CD4-positive, CD25-positive, alpha-beta regulatory T cell (primary cell): ENCODE data around the gene IGLON5. TPM values are rescaled to one million over a fixed set of nuclear protein-coding genes. Genes with fewer than 3 reads are reported as not detected.

ENCODE experiments used
- ATAC-seq, 2 donors: fragments of 150-1000 bp; cut with Tn5 transposase; one replicate each; pipeline ENCODE4 v1.10.0; 2021; ENCODE audit warnings: low read depth in 2 of 2, moderate number of reproducible peaks in 2 of 2, moderate library complexity in 1 of 2
- DNase-seq, 3 donors: peaks; one replicate each; pipeline versions ENCODE4 v3.0.0 to v3.0.0-alpha.2; 2012 to 2022; ENCODE audit warnings: mixed read lengths in 1 of 3
- H3K27ac ChIP-seq: one replicate; pipeline ENCODE4 v1.7.0; 2013; ENCODE audit warnings: mild to moderate bottlenecking, low read length; ENCODE audit not compliant: insufficient read depth, poor library complexity, severe bottlenecking
- H3K27me3 ChIP-seq: one replicate; pipeline ENCODE4 v1.7.0; 2013; ENCODE audit warnings: low read length; ENCODE audit not compliant: control insufficient read depth, insufficient read depth
- H3K36me3 ChIP-seq: one replicate; pipeline ENCODE4 v1.7.0; 2013; ENCODE audit warnings: mild to moderate bottlenecking, low read length, moderate library complexity; ENCODE audit not compliant: control insufficient read depth, insufficient read depth
- H3K4me1 ChIP-seq: 2 replicates; pipeline ENCODE4 v1.7.0; 2013; ENCODE audit warnings: mild to moderate bottlenecking, low read length; ENCODE audit not compliant: insufficient read depth, control insufficient read depth, poor library complexity, severe bottlenecking
- H3K4me3 ChIP-seq: one replicate; pipeline ENCODE4 v1.7.0; 2013; ENCODE audit warnings: low read depth, mild to moderate bottlenecking, low read length, moderate library complexity
- H3K9me3 ChIP-seq, 2 experiments: 1 replicate in 1 of 2; 2 replicates in 1 of 2; pipeline ENCODE4 v1.7.0; 2013; ENCODE audit warnings: low read length in 2 of 2, mild to moderate bottlenecking in 1 of 2, moderate library complexity in 1 of 2; ENCODE audit not compliant: control insufficient read depth in 2 of 2
- H3K27ac Mint-ChIP-seq, 3 donors: one replicate each; pipeline ENCODE4 v1.8.0; 2020 to 2022; ENCODE audit warnings: mild to moderate bottlenecking in 3 of 3, mixed read lengths in 3 of 3, moderate library complexity in 2 of 3
- H3K27me3 Mint-ChIP-seq: one replicate; pipeline ENCODE4 v1.8.0; 2022; ENCODE audit warnings: mild to moderate bottlenecking, mixed read lengths
- H3K36me3 Mint-ChIP-seq: one replicate; pipeline ENCODE4 v1.8.0; 2020; ENCODE audit warnings: mixed read lengths
- H3K4me1 Mint-ChIP-seq, 4 donors: one replicate each; pipeline ENCODE4 v1.8.0; 2020 to 2022; ENCODE audit warnings: mixed read lengths in 4 of 4, mild to moderate bottlenecking in 1 of 4
- H3K4me3 Mint-ChIP-seq, 4 donors: one replicate each; pipeline ENCODE4 v1.8.0; 2020 to 2022; ENCODE audit warnings: mild to moderate bottlenecking in 4 of 4, mixed read lengths in 4 of 4, moderate library complexity in 3 of 4
- H3K9me3 Mint-ChIP-seq, 7 donors: one replicate each; pipeline ENCODE4 v1.8.0; 2020 to 2022; ENCODE audit warnings: mixed read lengths in 7 of 7, mild to moderate bottlenecking in 3 of 7, moderate library complexity in 2 of 7
- polyA plus RNA-seq, 4 donors: library from polyadenylated mRNA; unstranded; fragments of 300-500 nt; fragmentation: Illumina TruSeq; gene quantifications; one replicate each; pipeline ENCODE4 v1.2.3, GENCODE V29; 2021
- total RNA-seq: library from RNA; stranded (reverse); gene quantifications from one replicate; pipeline ENCODE4 v1.2.3, GENCODE V29; 2022

Gene IGLON5
- total and polyA plus RNA-seq, 5 donors from 2014 or later: not detected

DNA sequence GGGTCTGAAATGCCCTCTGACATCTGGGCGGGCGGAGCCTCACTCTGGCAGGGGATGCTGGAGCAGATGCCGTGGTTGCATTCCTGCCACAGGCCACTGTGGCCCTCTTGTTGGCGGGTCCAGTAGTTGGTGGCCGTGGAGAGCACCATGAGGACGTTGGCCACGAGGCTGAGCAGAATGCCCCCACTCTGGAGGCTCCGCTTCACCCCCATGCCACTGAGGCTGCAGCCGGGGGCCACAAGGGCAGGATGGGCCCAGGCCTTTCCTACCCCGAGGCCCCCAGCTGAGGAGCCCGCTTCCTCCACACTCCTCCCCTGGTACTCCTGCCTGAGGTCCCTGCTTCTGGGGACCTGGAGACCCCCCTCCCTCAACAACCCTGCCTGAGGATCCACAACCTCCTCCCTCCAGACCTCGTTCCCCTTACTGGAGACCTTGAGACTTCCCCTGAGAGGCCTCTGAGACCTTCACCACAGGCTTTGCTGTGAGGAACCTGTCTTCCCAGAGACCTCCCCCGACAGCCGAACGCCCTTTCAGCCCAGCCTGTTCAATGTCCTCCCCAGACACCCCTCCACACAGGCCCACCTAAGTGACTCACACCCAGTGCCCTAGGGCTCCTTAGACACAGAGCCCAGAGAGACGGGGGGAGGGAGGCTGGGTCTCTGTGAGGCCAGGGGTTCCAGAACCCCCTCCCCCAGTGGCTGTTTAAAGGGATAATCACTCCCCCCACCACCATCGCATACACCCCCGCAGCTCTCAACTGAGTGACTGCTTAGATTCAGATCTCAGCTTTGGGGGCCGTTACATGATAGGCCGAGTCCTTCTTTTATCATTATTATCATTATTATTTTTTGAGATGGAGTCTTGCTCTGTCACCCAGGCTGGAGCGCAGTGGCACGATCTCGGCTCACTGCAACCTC, 57.2 kb downstream of the IGLON5 start, which contains the start of gene CLDND2:
CLDND2 (minus strand) TSS at position 638 of the 917 bp plus-strand sequence; CDS start at position 212, 426 bp downstream.
- H3K9me3 ChIP-seq: no peaks in the 10 kb centered on the region
- peak within 1 kb of the TSS; percentile 84 for H3K27ac ChIP-seq
- no peaks in the 10 kb centered on the region for H3K27me3 Mint-ChIP-seq
- no peak within 1 kb of the TSS for H3K4me3 ChIP-seq
- H3K36me3 Mint-ChIP-seq: no peaks in the 10 kb centered on the region
- no peaks in the 10 kb centered on the region for H3K9me3 Mint-ChIP-seq
- H3K27me3 ChIP-seq: no peaks in the 10 kb centered on the region
- H3K27ac Mint-ChIP-seq: peak within 1 kb of the TSS; percentile 90 to 96 (median 94)
- H3K4me1 ChIP-seq: peaks cover 52% of the 10 kb centered on the region
- no peaks in the 10 kb centered on the region for H3K36me3 ChIP-seq
- DNase-seq: no peak
- H3K4me1 Mint-ChIP-seq: peaks cover 0 to 71% (median 43%) of the 10 kb centered on the region in 4 donors
- no peak for ATAC-seq
- H3K4me3 Mint-ChIP-seq: peak within 1 kb of the TSS; percentile 92 to 100 (median 98)

DNA sequence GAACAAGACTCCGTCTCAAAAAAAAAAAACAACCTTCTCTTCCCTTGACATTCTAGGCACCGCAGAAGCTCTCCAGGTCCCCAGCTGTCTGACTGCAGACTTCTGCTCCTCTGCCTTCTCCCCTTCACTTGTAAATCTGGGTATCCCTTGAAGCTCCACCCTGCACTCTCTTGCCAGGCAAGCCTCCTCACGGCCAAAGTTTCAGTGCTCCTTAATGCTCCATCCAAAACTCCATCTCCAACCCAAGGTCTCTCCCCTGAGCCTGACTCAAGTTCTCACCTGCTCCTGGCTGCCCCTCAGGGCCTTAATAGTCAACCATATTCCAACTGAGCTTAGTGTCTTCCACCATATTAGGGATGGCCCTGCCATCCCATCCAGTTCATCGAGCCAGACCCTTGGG, 58.8 kb downstream of the IGLON5 start:
- Histone ChIP-seq H3K4me1 (peaks cover 47% of the 10 kb centered on the region), H3K27ac (no peak overlapping the region), H3K9me3 (no peaks in the 10 kb centered on the region), H3K27me3 (no peaks in the 10 kb centered on the region), H3K36me3 (no peaks in the 10 kb centered on the region), H3K4me3 (no peak overlapping the region)
- DNase-seq: no peak
- no peaks in the 10 kb centered on the region for H3K27me3 Mint-ChIP-seq
- no peaks in the 10 kb centered on the region for H3K36me3 Mint-ChIP-seq
- H3K9me3 Mint-ChIP-seq: no peaks in the 10 kb centered on the region
- peaks cover 0 to 70% (median 34%) of the 10 kb centered on the region in 4 donors for H3K4me1 Mint-ChIP-seq
- no peak for ATAC-seq
- peak overlapping the region; percentile 26 to 79 (median 67) for H3K4me3 Mint-ChIP-seq
- peak overlapping the region in 2 of 3 donors; percentile 15 to 79 for H3K27ac Mint-ChIP-seq

DNA sequence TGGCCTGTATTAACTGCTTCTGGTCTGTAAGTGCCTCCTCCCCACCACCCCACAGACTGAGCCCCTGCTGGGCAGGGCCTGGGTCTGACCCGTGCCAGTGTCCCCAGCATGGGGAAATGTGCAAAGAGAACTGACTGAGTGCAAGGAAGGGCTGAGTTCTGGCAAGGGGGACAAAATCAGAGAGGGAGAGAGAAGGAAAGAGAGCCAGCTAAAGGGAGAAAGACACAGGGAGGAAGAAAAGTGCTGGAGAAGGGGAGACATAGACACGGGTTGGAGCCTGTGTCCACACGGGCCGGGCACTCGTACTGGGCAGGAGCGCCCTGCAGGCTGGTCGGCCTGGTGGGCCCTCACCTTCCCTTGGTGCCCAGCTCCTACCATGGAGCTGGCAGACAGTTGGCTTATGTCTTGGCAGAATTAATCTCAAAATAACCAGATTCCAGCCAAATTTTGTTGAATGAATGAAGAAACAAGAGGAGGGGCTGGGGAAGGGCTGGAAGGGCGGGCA, 59.8 kb downstream of the IGLON5 start:
- H3K27ac Mint-ChIP-seq: peak overlapping the region in 2 of 3 donors; percentile 85 to 86
- peak overlapping the region in 2 of 4 donors; percentile 17 to 79 for H3K4me3 Mint-ChIP-seq
- no peaks in the 10 kb centered on the region for H3K27me3 Mint-ChIP-seq
- H3K27me3 ChIP-seq: no peaks in the 10 kb centered on the region
- ATAC-seq (no peak), DNase-seq (no peak)
- H3K36me3 ChIP-seq: no peaks in the 10 kb centered on the region
- H3K36me3 Mint-ChIP-seq: no peaks in the 10 kb centered on the region
- H3K9me3 Mint-ChIP-seq: no peaks in the 10 kb centered on the region
- no peak overlapping the region for H3K4me3 ChIP-seq
- peaks cover 0 to 72% (median 32%) of the 10 kb centered on the region in 4 donors for H3K4me1 Mint-ChIP-seq
- H3K4me1 ChIP-seq: peaks cover 44% of the 10 kb centered on the region
- no peak overlapping the region for H3K27ac ChIP-seq
- H3K9me3 ChIP-seq: no peaks in the 10 kb centered on the region

DNA sequence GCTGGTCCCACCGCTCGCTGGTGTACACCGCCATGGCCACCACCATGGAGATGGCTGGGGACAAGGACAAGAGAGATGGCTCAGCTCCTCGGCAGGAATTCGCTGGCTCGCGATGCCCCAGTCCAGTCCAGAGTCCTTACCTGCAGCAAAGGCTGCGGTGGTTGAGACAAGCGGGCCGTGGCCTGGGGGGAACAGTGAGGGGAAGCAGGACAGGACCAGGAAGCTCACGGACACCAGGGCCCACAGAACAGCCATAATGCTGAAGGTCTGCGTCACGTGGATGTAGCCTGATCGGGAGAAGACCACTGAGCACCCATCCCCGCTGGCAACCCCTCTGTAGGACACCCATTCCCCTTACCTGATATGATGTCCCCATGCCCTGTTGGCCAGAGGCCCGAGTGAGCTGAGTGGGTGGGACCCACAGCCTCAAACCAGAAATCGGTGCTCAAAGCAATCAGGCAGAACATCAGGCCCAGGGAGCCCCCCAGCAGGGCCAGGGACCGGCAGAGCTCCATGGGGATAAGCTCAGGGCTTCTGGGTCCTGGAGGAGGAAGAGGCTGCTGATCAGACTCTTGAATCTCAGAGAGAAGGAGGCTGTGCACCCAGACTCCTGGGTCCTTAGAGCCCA, 60.7 kb downstream of the IGLON5 start:
- Histone ChIP-seq H3K36me3 (no peaks in the 10 kb centered on the region), H3K4me3 (no peak overlapping the region), H3K9me3 (no peaks in the 10 kb centered on the region), H3K4me1 (peaks cover 37% of the 10 kb centered on the region), H3K27ac (no peak overlapping the region), H3K27me3 (no peaks in the 10 kb centered on the region)
- H3K27me3 Mint-ChIP-seq: no peaks in the 10 kb centered on the region
- peak overlapping the region; percentile 41 to 92 (median 77) for H3K27ac Mint-ChIP-seq
- ATAC-seq: no peak
- no peak for DNase-seq
- peaks cover 0 to 68% (median 33%) of the 10 kb centered on the region in 4 donors for H3K4me1 Mint-ChIP-seq
- peak overlapping the region in 3 of 4 donors; percentile 54 to 79 (median 78) for H3K4me3 Mint-ChIP-seq
- H3K9me3 Mint-ChIP-seq: no peaks in the 10 kb centered on the region
- H3K36me3 Mint-ChIP-seq: no peaks in the 10 kb centered on the region

DNA sequence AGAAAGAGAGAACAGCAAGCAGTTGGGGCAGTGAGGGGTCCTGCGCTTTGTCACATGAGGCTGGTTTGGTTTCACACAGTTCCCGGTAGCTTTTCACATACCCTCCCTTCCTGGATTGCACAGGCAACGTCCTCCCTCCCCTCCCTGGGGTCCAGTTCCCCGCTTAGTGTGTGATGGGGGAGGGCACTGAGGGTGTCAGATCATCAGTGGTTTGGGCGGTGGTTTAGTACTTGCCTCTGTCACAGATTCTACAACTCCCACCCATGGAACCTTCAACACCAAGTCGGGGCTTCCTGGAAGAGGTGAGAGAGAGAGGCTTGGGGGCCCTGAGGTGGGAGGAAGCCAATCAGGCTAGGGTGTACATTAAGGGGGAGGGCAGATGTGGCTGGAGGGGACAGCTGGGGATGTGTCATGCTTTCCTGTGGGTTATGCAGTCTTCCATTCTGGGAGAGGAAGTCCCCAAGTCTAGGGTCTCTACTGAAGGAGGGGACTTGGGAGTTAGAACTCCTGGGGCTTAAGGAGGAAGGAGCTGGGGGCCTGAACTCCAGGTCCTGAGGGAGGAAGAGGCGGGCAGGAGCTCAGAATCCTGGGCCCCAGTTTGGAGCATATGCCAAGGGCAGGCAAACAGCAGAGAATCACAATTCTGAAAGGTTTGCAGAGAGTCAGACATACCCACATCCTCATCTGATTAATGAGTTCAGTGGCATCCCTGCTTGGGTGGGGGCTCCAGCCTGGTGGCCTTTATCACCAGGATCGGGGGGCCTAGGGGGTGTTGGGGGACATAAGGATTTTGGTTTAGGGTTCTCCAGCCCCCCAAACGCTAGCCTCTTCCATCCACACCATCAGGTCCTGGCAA, 61.4 kb downstream of the IGLON5 start, which contains the start of gene NKG7:
NKG7 (minus strand) TSS at position 6 of the 856 bp plus-strand sequence. CDS start 119 bp downstream, outside the sequence.
- ATAC-seq: peak; percentile 44 to 58
- H3K4me1 Mint-ChIP-seq: peaks cover 0 to 64% (median 30%) of the 10 kb centered on the region in 4 donors
- Histone ChIP-seq H3K4me3 (no peak within 1 kb of the TSS), H3K9me3 (no peaks in the 10 kb centered on the region), H3K27ac (peak within 1 kb of the TSS; percentile 35), H3K27me3 (no peaks in the 10 kb centered on the region), H3K4me1 (peaks cover 30% of the 10 kb centered on the region), H3K36me3 (no peaks in the 10 kb centered on the region)
- H3K27me3 Mint-ChIP-seq: no peaks in the 10 kb centered on the region
- peak within 1 kb of the TSS; percentile 26 to 79 (median 66) for H3K4me3 Mint-ChIP-seq
- peak in 2 of 3 donors; percentile 16 to 85 for DNase-seq
- peak within 1 kb of the TSS; percentile 77 to 93 (median 92) for H3K27ac Mint-ChIP-seq
- H3K36me3 Mint-ChIP-seq: no peaks in the 10 kb centered on the region
- no peaks in the 10 kb centered on the region for H3K9me3 Mint-ChIP-seq

DNA sequence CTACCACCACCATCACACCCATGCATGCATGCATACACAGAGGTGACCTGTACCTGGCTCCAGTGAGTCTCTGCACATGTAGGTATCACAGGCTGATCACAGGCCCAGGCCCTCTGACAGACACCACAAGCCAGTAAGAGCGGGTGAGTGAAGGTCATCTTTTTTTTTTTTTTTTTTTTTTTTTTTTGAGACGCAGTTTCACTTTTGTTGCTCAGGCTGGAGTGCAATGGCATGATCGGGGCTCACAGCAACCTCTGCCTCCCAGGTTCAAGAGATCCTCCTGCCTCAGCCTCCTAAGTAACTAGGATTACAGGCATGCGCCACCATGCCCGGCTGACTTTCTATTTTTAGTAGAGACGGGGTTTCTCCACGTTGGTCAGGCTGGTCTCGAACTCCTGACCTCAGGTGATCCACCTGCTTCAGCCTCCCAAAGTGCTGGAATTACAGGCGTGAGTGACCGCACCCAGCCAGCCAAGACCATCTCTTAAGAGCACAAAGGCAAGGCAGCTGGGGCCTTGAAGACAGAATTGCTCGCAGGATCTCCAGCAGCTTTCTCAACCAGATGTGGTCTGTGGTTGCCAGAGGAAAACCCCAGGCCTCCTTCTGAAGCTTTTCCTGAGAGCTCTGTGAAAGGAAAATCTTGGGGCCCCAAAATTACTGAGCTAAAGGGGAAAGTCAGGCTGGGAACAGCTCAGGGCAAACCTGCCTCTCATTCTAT, 64.2 kb downstream of the IGLON5 start:
- H3K9me3 ChIP-seq: no peaks in the 10 kb centered on the region
- Mint-ChIP-seq H3K27me3 (no peaks in the 10 kb centered on the region), H3K36me3 (no peaks in the 10 kb centered on the region), H3K27ac (peak overlapping the region; percentile 29 to 86 (median 56)), H3K4me1 (peaks cover 0 to 54% (median 24%) of the 10 kb centered on the region in 4 donors), H3K4me3 (peak overlapping the region in 3 of 4 donors; percentile 55 to 64 (median 63)), H3K9me3 (peaks cover 0 to 1% (median 0%) of the 10 kb centered on the region in 7 donors)
- peaks cover 26% of the 10 kb centered on the region for H3K4me1 ChIP-seq
- DNase-seq (peak in 1 of 3 donors; percentile 23), ATAC-seq (no peak)
- H3K27ac ChIP-seq: peak overlapping the region; percentile 14
- H3K36me3 ChIP-seq: no peaks in the 10 kb centered on the region
- H3K4me3 ChIP-seq: no peak overlapping the region
- no peaks in the 10 kb centered on the region for H3K27me3 ChIP-seq
